Measurements from ENCODE around the gene GSTCD. TPM values are rescaled to one million over a fixed set of nuclear protein-coding genes. Genes with fewer than 3 reads are reported as not detected.

The GSTCD gene
- total RNA-seq, 2 experiments from 2014 or later, result 20.2 to 22.3 TPM

- no peaks in the 10 kb centered on the region for H3K79me2 ChIP-seq (ENCODE audit: insufficient read depth, low read depth, low read length)
- H3K4me2 ChIP-seq (ENCODE audit: low read length), result no peak overlapping the region
- no peak overlapping the region for H2AFZ ChIP-seq (ENCODE audit: low read length)
- H3K9me3 ChIP-seq (ENCODE audit: low read length), result no peaks in the 10 kb centered on the region
- no peaks in the 10 kb centered on the region for H3K36me3 ChIP-seq (ENCODE audit: insufficient read depth, low read length)
- H3K4me3 ChIP-seq (ENCODE audit: low read depth, low read length, poor library complexity, severe bottlenecking), result no peak overlapping the region
- ChIA-PET CTCF (ENCODE audit: unreplicated experiment) (no interaction called here), POLR2A (no interaction called here)
- no peak overlapping the region for H3K27ac ChIP-seq (ENCODE audit: low read depth, low read length, poor library complexity, severe bottlenecking)
- TF ChIP-seq, protein P1, sequence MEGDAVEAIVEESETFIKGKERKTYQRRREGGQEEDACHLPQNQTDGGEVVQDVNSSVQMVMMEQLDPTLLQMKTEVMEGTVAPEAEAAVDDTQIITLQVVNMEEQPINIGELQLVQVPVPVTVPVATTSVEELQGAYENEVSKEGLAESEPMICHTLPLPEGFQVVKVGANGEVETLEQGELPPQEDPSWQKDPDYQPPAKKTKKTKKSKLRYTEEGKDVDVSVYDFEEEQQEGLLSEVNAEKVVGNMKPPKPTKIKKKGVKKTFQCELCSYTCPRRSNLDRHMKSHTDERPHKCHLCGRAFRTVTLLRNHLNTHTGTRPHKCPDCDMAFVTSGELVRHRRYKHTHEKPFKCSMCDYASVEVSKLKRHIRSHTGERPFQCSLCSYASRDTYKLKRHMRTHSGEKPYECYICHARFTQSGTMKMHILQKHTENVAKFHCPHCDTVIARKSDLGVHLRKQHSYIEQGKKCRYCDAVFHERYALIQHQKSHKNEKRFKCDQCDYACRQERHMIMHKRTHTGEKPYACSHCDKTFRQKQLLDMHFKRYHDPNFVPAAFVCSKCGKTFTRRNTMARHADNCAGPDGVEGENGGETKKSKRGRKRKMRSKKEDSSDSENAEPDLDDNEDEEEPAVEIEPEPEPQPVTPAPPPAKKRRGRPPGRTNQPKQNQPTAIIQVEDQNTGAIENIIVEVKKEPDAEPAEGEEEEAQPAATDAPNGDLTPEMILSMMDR (conservative IDR thresholded peaks at IDR 0.05; ENCODE audit: low read length), result no peak
- no peak for TF ChIP-seq EZH2phosphoT487 (IDR thresholded peaks at IDR 0.05; ENCODE audit: borderline replicate concordance, low read depth, low read length)
- intact Hi-C loops (cut with micrococcal nuclease; ENCODE audit: unreplicated experiment), result no loop called here
- no peaks in the 10 kb centered on the region for H4K20me1 ChIP-seq (ENCODE audit: insufficient read depth, low read length)
- H3K4me1 ChIP-seq (ENCODE audit: insufficient read depth, low read length, poor library complexity, severe bottlenecking), result no peaks in the 10 kb centered on the region
- no peak for DNase-seq (ENCODE audit: low spot score)
- BruUV-seq (replicated peaks), result no TSS peak
- no peaks in the 10 kb centered on the region for H3K9me2 ChIP-seq (ENCODE audit: insufficient read depth, low read length)
Measured at GRCh38 chr4:105670684-105671083, 37.9 kb upstream of the GSTCD start.

DNA sequence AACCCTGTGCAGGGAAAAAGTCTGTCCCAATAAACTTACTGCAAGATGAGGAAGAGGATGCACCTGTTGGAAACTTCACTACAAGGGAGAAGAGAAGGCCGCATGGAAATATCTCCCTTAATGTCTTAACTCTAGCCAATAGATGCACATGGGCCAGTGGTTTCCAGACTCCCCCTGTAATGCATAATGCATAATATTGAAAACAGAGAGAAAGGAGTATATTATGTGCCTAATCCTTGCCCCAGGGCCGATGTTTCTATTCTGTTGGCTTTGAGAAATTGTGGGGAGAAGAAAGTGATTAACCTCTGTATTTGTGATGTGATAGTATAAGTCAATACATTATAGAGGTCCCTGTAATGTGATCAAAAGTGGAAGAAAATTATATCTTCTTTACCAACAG is 37.3 kb upstream of the GSTCD start:
- intact Hi-C loops (cut with micrococcal nuclease; ENCODE audit: unreplicated experiment), result no loop called here
- no peaks in the 10 kb centered on the region for H4K20me1 ChIP-seq (ENCODE audit: insufficient read depth, low read length)
- H3K4me1 ChIP-seq (ENCODE audit: insufficient read depth, low read length, poor library complexity, severe bottlenecking), result no peaks in the 10 kb centered on the region
- no peak for DNase-seq (ENCODE audit: low spot score)
- H3K4me2 ChIP-seq (ENCODE audit: low read length), result no peak overlapping the region
- no peak overlapping the region for H3K27ac ChIP-seq (ENCODE audit: low read depth, low read length, poor library complexity, severe bottlenecking)
- H3K79me2 ChIP-seq (ENCODE audit: insufficient read depth, low read depth, low read length), result no peaks in the 10 kb centered on the region
- BruUV-seq (replicated peaks), result no TSS peak
- no peaks in the 10 kb centered on the region for H3K9me3 ChIP-seq (ENCODE audit: low read length)
- H3K4me3 ChIP-seq (ENCODE audit: low read depth, low read length, poor library complexity, severe bottlenecking), result no peak overlapping the region
- no peaks in the 10 kb centered on the region for H3K36me3 ChIP-seq (ENCODE audit: insufficient read depth, low read length)
- ChIA-PET CTCF (ENCODE audit: unreplicated experiment) (no interaction called here), POLR2A (no interaction called here)
- TF ChIP-seq, protein P1 (conservative IDR thresholded peaks at IDR 0.05; ENCODE audit: low read length), result no peak
- no peak for TF ChIP-seq EZH2phosphoT487 (IDR thresholded peaks at IDR 0.05; ENCODE audit: borderline replicate concordance, low read depth, low read length)
- H3K9me2 ChIP-seq (ENCODE audit: insufficient read depth, low read length), result no peaks in the 10 kb centered on the region
- no peak overlapping the region for H2AFZ ChIP-seq (ENCODE audit: low read length)

DNA sequence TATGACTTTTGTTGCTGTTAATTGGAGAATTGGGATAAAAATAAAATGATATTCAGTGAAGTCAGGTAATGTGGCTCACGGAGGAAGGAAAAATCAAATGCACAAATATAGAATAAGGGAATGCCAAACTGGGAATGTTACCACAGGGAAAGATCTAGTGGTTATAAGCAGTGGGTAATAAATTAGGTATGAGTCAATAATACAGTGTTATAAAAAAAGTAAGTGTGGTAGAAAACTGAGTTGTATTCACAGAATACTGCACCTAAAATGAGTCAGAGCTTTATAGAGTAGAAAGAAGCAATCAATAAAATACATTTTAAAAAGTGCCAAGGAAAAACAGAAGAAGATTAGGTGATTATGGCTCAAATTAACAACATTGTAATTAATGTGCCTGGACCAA is 34.6 kb upstream of the GSTCD start:
- no peaks in the 10 kb centered on the region for H3K36me3 ChIP-seq (ENCODE audit: insufficient read depth, low read length)
- H3K9me3 ChIP-seq (ENCODE audit: low read length), result no peaks in the 10 kb centered on the region
- no peaks in the 10 kb centered on the region for H3K79me2 ChIP-seq (ENCODE audit: insufficient read depth, low read depth, low read length)
- H3K4me3 ChIP-seq (ENCODE audit: low read depth, low read length, poor library complexity, severe bottlenecking), result no peak overlapping the region
- CTCF ChIA-PET (ENCODE audit: unreplicated experiment), result no interaction called here
- H4K20me1 ChIP-seq (ENCODE audit: insufficient read depth, low read length), result no peaks in the 10 kb centered on the region
- intact Hi-C loops (cut with micrococcal nuclease; ENCODE audit: unreplicated experiment), result no loop called here
- no peak overlapping the region for H2AFZ ChIP-seq (ENCODE audit: low read length)
- H3K4me2 ChIP-seq (ENCODE audit: low read length), result no peak overlapping the region
- no peak overlapping the region for H3K27ac ChIP-seq (ENCODE audit: low read depth, low read length, poor library complexity, severe bottlenecking)
- no peak for DNase-seq (ENCODE audit: low spot score)
- H3K9me2 ChIP-seq (ENCODE audit: insufficient read depth, low read length), result no peaks in the 10 kb centered on the region
- no peak for TF ChIP-seq EZH2phosphoT487 (IDR thresholded peaks at IDR 0.05; ENCODE audit: borderline replicate concordance, low read depth, low read length)
- TF ChIP-seq, protein P1 (conservative IDR thresholded peaks at IDR 0.05; ENCODE audit: low read length), result no peak
- POLR2A ChIA-PET, result no interaction called here
- H3K4me1 ChIP-seq (ENCODE audit: insufficient read depth, low read length, poor library complexity, severe bottlenecking), result no peaks in the 10 kb centered on the region
- no TSS peak for BruUV-seq (replicated peaks)

All from OCI-LY7 (cell line).